ENCODE measurements around the gene PTPRZ1.

Gene PTPRZ1

DNA sequence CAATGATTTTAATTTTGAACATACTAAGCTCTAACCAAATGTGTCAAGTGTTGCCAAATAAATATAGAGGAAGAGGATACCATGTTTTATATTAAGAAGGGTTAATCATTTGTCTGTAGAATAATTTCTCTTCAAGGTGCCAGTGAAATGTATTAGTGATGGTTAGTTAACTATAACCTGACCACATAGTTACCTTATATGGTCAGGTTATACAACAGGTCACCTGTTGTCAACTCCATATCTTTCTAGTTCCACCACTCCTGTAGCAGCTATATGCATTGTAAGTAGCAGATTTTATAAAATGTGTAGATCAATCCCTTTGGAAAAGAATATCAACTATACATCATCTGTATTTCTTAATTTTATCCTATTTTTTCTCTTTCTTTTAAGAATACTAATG lies 35.1 kb downstream of the PTPRZ1 start:
- in situ Hi-C loops (cut with MboI; ENCODE audit: low sequenced_read_pairs, unreplicated experiment) = no loop called here
- TF ChIP-seq, protein P1, sequence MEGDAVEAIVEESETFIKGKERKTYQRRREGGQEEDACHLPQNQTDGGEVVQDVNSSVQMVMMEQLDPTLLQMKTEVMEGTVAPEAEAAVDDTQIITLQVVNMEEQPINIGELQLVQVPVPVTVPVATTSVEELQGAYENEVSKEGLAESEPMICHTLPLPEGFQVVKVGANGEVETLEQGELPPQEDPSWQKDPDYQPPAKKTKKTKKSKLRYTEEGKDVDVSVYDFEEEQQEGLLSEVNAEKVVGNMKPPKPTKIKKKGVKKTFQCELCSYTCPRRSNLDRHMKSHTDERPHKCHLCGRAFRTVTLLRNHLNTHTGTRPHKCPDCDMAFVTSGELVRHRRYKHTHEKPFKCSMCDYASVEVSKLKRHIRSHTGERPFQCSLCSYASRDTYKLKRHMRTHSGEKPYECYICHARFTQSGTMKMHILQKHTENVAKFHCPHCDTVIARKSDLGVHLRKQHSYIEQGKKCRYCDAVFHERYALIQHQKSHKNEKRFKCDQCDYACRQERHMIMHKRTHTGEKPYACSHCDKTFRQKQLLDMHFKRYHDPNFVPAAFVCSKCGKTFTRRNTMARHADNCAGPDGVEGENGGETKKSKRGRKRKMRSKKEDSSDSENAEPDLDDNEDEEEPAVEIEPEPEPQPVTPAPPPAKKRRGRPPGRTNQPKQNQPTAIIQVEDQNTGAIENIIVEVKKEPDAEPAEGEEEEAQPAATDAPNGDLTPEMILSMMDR (IDR thresholded peaks at IDR 0.05; ENCODE audit: borderline replicate concordance, control extremely low read depth, extremely low read depth, insufficient read depth, missing control alignments) = no peak
- no peak for DNase-seq (ENCODE audit: low spot score)

DNA sequence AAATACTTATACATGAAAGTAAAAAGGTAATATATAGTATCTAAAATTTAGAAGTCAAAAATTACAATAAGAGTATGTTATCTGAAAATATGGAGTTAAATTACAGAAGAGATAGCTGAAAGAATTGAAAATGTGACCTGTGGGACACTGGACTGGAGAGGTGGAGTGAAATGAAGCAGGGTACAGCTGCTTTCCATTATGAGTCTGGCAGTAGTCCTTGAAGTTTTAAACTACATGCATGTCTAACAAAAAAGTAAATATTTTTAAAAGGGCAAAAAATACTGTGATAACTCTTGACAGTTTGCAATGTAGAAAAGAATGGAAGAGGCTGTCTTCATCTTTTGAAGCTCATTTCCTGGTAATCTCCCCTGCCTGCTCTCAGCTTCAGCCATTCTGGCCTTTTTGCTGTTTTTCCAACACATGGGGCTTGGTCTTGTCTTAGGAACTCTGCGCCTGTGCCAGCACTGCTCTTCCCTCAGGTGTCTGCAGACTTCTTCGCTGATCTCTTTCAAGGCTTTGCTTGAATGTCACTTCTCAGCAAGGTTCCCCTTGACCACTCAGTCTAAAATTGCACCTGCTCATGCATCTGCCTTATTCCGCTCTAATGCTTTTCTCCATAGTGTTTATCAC lies 36.9 kb downstream of the PTPRZ1 start:
- TF ChIP-seq, protein P1 (IDR thresholded peaks at IDR 0.05; ENCODE audit: borderline replicate concordance, control extremely low read depth, extremely low read depth, insufficient read depth, missing control alignments) = no peak
- no peak for DNase-seq (ENCODE audit: low spot score)
- in situ Hi-C loops (cut with MboI; ENCODE audit: low sequenced_read_pairs, unreplicated experiment) = no loop called here

DNA sequence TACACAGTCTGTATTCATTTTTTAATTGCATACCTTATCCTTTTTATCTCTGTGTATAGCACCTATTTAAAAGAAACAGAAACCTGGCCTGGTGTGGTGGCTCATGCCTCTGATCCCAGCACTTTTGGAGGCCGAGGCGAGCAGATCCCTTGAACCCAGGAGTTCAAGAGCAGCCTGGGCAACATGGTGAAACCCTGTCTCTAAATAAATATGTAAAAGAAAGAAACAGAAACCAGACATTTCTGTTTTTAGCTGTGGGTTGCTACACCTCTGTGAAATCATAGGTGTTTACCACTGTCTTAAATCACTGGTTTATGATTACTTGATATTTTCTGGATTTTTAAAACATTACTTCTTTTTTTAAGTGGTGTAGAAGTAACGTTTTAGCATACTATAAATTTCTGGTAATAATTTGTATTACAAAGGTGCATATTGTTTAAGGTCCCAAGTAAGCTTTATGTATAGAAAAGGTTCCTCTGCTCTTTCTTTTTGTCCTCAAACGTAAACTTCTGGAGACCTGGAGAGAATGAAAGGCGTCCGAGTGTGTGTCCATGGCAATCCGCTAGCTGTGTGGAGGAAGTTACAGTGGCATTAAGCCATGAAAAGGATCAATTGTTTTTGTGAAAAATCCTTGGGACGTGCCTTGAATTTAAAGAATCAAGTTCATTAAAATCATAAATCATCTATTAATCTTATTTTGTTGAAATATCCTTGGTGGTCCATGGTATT lies 41.1 kb downstream of the PTPRZ1 start:
- no peak for DNase-seq (ENCODE audit: low spot score)
- in situ Hi-C loops (cut with MboI; ENCODE audit: low sequenced_read_pairs, unreplicated experiment) = no loop called here
- TF ChIP-seq, protein P1 (IDR thresholded peaks at IDR 0.05; ENCODE audit: borderline replicate concordance, control extremely low read depth, extremely low read depth, insufficient read depth, missing control alignments) = no peak

DNA sequence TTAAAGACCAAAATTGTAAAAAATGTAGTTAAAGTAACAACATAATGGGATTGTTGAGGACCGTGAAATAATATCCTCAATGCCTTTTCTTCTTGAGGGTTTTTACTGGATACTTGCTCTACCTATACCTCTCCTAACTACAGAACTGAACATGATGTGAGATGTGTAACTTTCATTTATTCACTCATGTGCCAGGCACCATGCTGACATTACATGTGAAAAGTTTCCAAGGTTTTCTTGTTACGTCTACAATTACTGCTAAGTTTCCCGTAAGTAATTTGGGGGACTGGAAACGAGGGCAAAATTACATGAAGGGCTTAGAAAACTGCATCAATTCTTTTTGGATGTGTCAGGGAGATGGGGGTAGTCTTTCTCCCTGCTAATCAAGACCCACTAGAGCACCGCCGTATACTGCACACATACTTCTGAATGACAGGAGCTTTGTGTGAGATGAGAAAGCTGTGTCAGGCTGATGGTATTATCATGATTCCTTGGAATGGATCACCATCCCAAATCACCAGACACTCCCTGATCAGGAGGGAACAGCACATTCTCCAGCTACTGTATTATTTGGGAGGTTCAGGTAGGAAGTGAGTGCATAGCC lies 41.8 kb downstream of the PTPRZ1 start:
- in situ Hi-C loops (cut with MboI; ENCODE audit: low sequenced_read_pairs, unreplicated experiment) = no loop called here
- no peak for DNase-seq (ENCODE audit: low spot score)
- TF ChIP-seq, protein P1 (IDR thresholded peaks at IDR 0.05; ENCODE audit: borderline replicate concordance, control extremely low read depth, extremely low read depth, insufficient read depth, missing control alignments) = no peak

DNA sequence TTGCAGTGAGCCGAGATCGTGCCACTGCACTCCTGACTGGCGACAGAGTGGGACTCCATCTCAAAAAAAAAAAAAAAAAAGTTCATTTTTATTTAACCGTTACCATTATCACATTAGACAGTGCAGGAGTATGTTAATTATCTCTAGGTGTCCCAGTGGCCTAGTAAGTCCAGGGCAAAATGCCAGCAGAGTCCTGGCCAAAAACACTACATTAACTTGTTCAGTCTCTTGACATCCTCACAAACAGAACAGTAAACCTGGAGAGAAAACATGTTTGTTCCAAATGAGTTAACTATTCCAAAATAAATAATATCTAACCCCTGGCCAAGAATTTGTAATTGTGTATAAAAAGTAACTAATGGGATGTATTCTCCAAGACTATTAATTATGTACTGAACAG lies 43.2 kb downstream of the PTPRZ1 start:
- TF ChIP-seq, protein P1 (IDR thresholded peaks at IDR 0.05; ENCODE audit: borderline replicate concordance, control extremely low read depth, extremely low read depth, insufficient read depth, missing control alignments) = no peak
- no peak for DNase-seq (ENCODE audit: low spot score)
- in situ Hi-C loops (cut with MboI; ENCODE audit: low sequenced_read_pairs, unreplicated experiment) = no loop called here

DNA sequence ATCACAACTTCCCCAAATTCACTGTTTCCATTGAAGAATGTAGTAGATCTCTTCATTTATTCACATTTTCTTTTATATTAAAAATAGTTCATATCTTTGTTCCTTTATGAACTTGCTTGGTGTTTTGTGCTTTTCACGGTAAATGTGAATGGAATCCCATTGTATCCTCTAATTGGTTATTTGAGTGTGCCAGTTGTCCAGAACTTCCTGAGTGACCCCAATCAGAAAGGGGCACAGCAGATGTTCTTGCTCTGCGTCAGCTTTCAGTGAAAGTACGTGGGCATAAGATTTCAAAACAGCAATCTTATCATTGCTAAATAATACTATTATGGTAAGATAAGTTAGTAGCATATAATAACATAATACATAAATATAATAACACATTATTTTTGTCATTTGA lies 47.0 kb downstream of the PTPRZ1 start:
- no peak for DNase-seq (ENCODE audit: low spot score)
- TF ChIP-seq, protein P1 (IDR thresholded peaks at IDR 0.05; ENCODE audit: borderline replicate concordance, control extremely low read depth, extremely low read depth, insufficient read depth, missing control alignments) = no peak
- in situ Hi-C loops (cut with MboI; ENCODE audit: low sequenced_read_pairs, unreplicated experiment) = no loop called here

Measured in GM13976 (cell line).